Measurements from ENCODE around the gene PCBP3.

PCBP3 gene

GRCh38 chr21:45818276-45818903 is 174.9 kb downstream of the PCBP3 start:
- no peak for DNase-seq

- DNase-seq = peak; percentile 69 to 76
Measured at GRCh38 chr21:45818904-45819285, 175.4 kb downstream of the PCBP3 start.

GRCh38 chr21:45819478-45820170 is 176.1 kb downstream of the PCBP3 start:
- no peak for DNase-seq

- DNase-seq = peak; percentile 76 to 79
Measured at GRCh38 chr21:45820171-45821091, 176.9 kb downstream of the PCBP3 start.

GRCh38 chr21:45821315-45821962 is 177.9 kb downstream of the PCBP3 start:
- DNase-seq = no peak

GRCh38 chr21:45821998-45822397 is 178.5 kb downstream of the PCBP3 start:
- no peak for DNase-seq

- DNase-seq = no peak
Measured at GRCh38 chr21:45822429-45823099, 179.0 kb downstream of the PCBP3 start.

- DNase-seq = no peak
Measured at GRCh38 chr21:45823100-45823681, 179.7 kb downstream of the PCBP3 start.

- no peak for DNase-seq
Measured at GRCh38 chr21:45824546-45825215, 181.2 kb downstream of the PCBP3 start.

- no peak for DNase-seq
Measured at GRCh38 chr21:45825219-45825618, 181.7 kb downstream of the PCBP3 start.

GRCh38 chr21:45826676-45827301 is 183.3 kb downstream of the PCBP3 start:
- no peak for DNase-seq

GRCh38 chr21:45827302-45827692 is 183.8 kb downstream of the PCBP3 start:
- no peak for DNase-seq

GRCh38 chr21:45827881-45828579 is 184.5 kb downstream of the PCBP3 start:
- no peak for DNase-seq

- no peak for DNase-seq
Measured at GRCh38 chr21:45828580-45829570, 185.3 kb downstream of the PCBP3 start.

- no peak for DNase-seq
Measured at GRCh38 chr21:45829668-45830067, 186.1 kb downstream of the PCBP3 start.

- DNase-seq = no peak
Measured at GRCh38 chr21:45830221-45830640, 186.7 kb downstream of the PCBP3 start.

GRCh38 chr21:45830720-45831366 is 187.3 kb downstream of the PCBP3 start:
- DNase-seq = no peak

GRCh38 chr21:45831991-45832740 is 188.6 kb downstream of the PCBP3 start:
- no peak for DNase-seq
